GM10847 (cell line): ENCODE measurements around the gene LRRC8C.

Source experiments
- POLR2A ChIP-seq: IDR thresholded peaks from 2 replicates; pipeline ENCODE4 v1.6.1; 2011; ENCODE audit not compliant: insufficient read length; ENCODE audit errors: extremely low read depth

LRRC8C gene

GRCh38 chr1:89632657-89633247 lies at the start of gene LRRC8C:
Gene LRRC8C, plus strand, starts transcription at chr1:89633120. Its CDS starts 53,354 bp downstream, at chr1:89686474.
- no peak for TF ChIP-seq POLR2A

GRCh38 chr1:89584211-89584610 lies 48.7 kb upstream of the LRRC8C start:
- TF ChIP-seq POLR2A, result no peak

- TF ChIP-seq POLR2A, result no peak
These were observed 48.1 kb upstream of the LRRC8C start for GRCh38 chr1:89584781-89585180.

DNA sequence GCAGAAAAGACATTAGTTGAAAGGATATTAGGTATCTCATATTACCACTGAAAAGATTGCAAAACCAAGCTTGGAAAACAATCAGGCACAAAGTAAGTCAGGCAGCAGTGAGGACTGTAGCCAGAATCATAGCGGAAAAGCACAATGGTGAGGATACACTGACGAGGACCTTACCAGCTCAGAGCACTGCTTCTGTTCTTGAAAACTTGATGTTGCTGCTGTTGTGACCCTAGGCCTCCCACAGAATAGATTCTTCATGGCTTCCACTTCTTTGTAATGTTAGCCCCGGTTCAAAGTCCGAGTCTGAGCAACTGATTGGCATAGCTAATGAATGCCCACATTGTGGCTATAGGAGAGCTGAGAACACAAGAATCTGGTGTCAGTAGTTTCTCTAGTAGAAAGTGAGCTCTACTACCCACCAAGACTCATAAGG lies 45.2 kb upstream of the LRRC8C start:
- no peak for TF ChIP-seq POLR2A

DNA sequence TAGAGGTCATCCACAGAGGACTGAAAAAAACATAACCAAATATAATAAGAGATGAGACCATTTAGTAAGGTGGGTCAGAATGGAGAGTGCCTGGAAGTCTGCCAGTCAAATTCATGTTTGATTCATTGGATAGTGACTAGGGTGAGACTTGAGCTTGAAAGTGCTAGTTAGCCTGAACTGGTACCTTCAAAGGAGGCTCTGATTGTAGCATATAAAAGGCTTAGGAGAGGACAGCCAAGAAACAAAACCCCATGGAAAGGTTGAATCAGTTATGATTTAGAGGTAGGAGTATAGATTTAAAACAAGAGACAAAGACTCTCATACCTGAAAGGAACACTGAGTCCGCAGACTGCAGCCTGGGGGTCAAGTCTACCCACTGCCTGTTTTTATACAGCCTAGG lies 44.4 kb upstream of the LRRC8C start:
- no peak for TF ChIP-seq POLR2A

DNA sequence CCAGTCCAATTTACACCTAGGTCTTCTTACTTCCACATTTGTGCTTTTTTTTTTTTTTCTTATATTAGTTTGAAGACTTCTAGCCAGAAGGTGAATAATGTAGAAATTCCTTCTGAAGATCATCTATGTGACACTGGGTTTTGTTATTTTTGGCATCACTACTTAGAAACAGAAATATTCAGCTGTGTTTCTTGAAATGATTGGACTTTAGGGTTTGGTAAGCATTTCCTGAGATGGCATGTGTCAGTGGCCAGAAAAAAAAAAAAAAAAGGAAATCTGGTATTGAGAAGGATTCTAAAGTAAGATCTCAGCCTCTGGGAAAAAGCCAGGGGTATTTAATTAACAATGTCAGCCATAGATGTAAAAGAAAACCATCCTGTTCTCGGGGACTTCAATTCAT lies 43.4 kb upstream of the LRRC8C start:
- TF ChIP-seq POLR2A, result no peak

GRCh38 chr1:89590341-89591080 lies 42.4 kb upstream of the LRRC8C start:
- TF ChIP-seq POLR2A, result no peak

- no peak for TF ChIP-seq POLR2A
These were observed 38.7 kb upstream of the LRRC8C start for GRCh38 chr1:89594096-89594740.

- TF ChIP-seq POLR2A, result no peak
These were observed 36.2 kb upstream of the LRRC8C start for GRCh38 chr1:89596698-89597097.

DNA sequence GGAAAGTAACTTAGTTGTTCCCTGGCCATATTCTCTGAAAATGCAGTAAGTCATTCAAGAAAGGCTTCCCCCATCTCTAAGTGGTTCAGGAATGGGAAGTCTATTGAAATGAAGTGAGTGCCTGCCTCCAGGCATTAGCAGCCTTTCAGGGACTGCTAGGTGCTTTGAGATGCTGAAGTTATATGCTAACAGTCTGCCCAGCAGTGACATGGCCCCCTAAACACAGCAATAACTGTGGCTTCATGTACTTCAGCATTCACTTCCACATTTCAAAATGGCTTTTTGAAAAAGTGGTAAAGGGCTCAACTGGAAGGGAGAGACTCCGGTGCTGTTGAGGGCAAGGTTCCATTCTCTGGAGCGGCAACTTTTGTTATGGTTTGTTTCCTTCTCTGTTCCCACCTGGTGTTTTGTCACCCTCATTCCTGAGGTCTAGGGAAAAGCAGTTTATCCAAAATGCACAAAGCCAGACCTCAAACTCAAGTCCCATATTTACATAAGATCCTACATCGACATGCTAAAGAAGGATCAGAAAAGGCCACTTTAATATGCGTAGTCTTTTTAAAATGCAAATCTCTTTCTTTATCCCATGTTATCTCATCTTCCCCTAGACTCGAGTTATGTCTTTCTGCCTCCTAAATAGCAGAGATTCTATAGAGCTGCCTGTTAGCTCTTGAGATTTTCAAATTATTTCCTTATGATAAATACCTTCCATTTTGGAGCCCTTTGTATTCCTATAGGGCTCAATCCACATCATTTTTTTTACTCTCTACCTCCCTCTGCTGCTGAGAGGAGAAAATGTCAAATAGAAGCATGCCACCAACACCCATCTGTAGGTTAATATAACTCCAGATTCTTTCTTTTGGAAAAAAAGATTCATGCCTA lies 34.2 kb upstream of the LRRC8C start:
- TF ChIP-seq POLR2A, result no peak

DNA sequence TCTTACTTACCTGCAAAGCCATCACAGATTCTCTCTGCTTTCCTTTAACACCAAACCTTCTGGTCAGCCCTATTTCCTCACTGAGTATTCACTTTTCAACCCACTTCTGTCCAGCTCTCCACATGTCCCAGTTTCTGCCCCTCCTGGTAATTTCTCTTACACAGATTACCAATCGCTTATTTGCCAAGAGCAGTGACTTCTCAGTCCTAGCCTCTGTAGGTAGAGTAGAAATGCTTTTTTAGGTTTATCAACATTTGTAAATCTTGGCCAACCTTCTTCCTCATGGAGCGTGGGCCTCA lies 33.6 kb upstream of the LRRC8C start:
- TF ChIP-seq POLR2A, result no peak

DNA sequence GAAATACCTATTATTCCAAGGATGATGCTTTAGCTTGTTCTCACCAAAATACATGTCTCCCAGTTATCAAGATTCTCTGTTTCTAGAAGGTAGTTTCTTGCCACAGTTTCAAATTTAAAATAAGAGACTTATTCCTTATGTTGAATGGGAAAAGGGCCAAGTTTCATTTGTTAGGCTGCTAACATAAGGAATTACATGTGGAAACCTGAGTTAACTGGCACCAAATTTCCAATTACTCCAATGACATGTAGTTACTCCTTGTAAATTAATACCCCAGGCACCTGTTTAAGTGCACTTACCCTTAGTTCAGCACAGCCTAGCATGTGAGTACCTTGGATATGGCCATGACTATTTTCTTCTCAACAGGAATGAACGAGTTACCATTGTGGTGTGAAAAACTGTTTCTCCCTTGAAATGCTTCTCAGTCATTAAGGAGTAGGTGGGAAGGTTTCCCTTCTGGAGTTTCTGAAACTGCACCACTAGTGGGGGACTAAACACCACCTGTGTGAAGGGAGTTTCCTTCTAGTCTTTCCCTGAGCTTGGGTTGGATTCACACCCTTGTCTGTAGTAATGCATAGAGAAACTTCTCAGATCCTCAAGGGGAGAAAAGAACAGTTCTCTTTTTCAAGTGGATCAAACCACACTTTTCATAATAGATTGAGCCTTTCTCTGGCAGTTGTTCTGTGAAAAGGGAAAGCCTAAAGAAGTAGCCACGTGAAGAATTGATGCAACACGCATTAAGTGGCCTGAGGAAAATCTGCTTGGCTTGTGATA lies 32.3 kb upstream of the LRRC8C start:
- TF ChIP-seq POLR2A, result no peak

GRCh38 chr1:89602871-89603404 lies 30.0 kb upstream of the LRRC8C start:
- no peak for TF ChIP-seq POLR2A

- TF ChIP-seq POLR2A, result no peak
These were observed 29.1 kb upstream of the LRRC8C start for GRCh38 chr1:89603651-89604413.

GRCh38 chr1:89604414-89604735 lies 28.5 kb upstream of the LRRC8C start:
- TF ChIP-seq POLR2A, result no peak

GRCh38 chr1:89605692-89606091 lies 27.2 kb upstream of the LRRC8C start:
- no peak for TF ChIP-seq POLR2A
